GM10248 (cell line): ENCODE results near the gene TMEM167B.
"Not testable (repeated sequence)": the region's sequence is repeated elsewhere in the genome, so short reads cannot be mapped to it uniquely, and the experiment has no call there.

Experiments
- CTCF ChIA-PET: fragments of 300-600 bp; sonication (Branson Sonifier 250); formaldehyde crosslinking; extraction: SDS; loops from one replicate; lab custom pipeline; 2021; ENCODE audit warnings: antibody characterized with exemption; lab: Yijun Ruan, JAX
- POLR2A ChIA-PET: fragments of 350-650 bp; sonication (Branson Sonifier 250); formaldehyde crosslinking; extraction: SDS; loops from one replicate; lab custom pipeline; 2020; ENCODE audit warnings: antibody characterized with exemption; lab: Yijun Ruan, JAX
- DNase-seq: peaks from one replicate; pipeline ENCODE4 v3.0.0; 2012; ENCODE audit errors: extremely low spot score
- CTCF ChIP-seq: IDR thresholded peaks from 2 replicates; pipeline ENCODE4 v1.5.1; 2012; ENCODE audit warnings: mild to moderate bottlenecking, low read depth; ENCODE audit errors: extremely low read depth, missing control alignments, control extremely low read depth

The TMEM167B gene

GRCh38 chr1:109047339-109047738 is 43.2 kb upstream of the TMEM167B start:
- ChIA-PET POLR2A (no interaction called here), CTCF (interaction anchor here (0.7 to 1.2 kb wide), 3 partner anchors 15 to 53 kb away, joined by 3 read pairs; no protein-coding TSS in a partner anchor)
- no peak for DNase-seq
- no peak for TF ChIP-seq CTCF

GRCh38 chr1:109048335-109048734 is 42.2 kb upstream of the TMEM167B start:
- POLR2A ChIA-PET: no interaction called here
- DNase-seq: no peak
- no peak for TF ChIP-seq CTCF
- CTCF ChIA-PET: interaction anchor here (2.1 kb wide), 1 partner anchor 15 kb away, joined by 4 read pairs; no protein-coding TSS in a partner anchor

- POLR2A ChIA-PET: no interaction called here
- no peak for DNase-seq
- TF ChIP-seq CTCF: no peak
- CTCF ChIA-PET: interaction anchor here (1.3 to 2.1 kb wide), 2 partner anchors 13 to 50 kb away, joined by 4 read pairs; no protein-coding TSS in a partner anchor
These were observed 40.2 kb upstream of the TMEM167B start for GRCh38 chr1:109050228-109050995.

- DNase-seq, CTCF ChIA-PET, POLR2A ChIA-PET: not testable (repeated sequence)
These were observed 38.4 kb upstream of the TMEM167B start for GRCh38 chr1:109052145-109052544.

GRCh38 chr1:109056064-109056463 is 34.5 kb upstream of the TMEM167B start:
- no peak for TF ChIP-seq CTCF
- DNase-seq: no peak
- ChIA-PET POLR2A (no interaction called here), CTCF (interaction anchor here (0.6 kb wide), 1 partner anchor 58 kb away, joined by 3 read pairs; the partner anchor contains the start of gene ELAPOR1)

GRCh38 chr1:109059026-109059425 is 31.5 kb upstream of the TMEM167B start:
- no peak for TF ChIP-seq CTCF
- CTCF ChIA-PET: interaction anchor here (1.1 kb wide), 1 partner anchor 9 kb away, joined by 3 read pairs; no protein-coding TSS in a partner anchor
- DNase-seq: no peak
- POLR2A ChIA-PET: no interaction called here

GRCh38 chr1:109060707-109061106 is 29.9 kb upstream of the TMEM167B start:
- ChIA-PET CTCF (interaction anchor here (1.0 to 1.5 kb wide), 5 partner anchors 15 to 76 kb away, joined by 3 to 6 read pairs (median 4); partner anchors contain the start of gene WDR47), POLR2A (interaction anchor here (0.9 kb wide), 1 partner anchor 39 kb away, joined by 3 read pairs; no protein-coding TSS in a partner anchor)
- no peak for DNase-seq
- no peak for TF ChIP-seq CTCF
